B cell (primary cell): ENCODE measurements around the gene OR6B3. TPM values are rescaled to one million over a fixed set of nuclear protein-coding genes. Genes with fewer than 3 reads are reported as not detected.
"Not testable (repeated sequence)": the region's sequence is repeated elsewhere in the genome, so short reads cannot be mapped to it uniquely, and the experiment has no call there.

Experiments
- ATAC-seq: fragments of 200-7000 bp; cut with Tn5 transposase; one replicate; pipeline ENCODE4 v1.10.0; 2021; ENCODE audit warnings: low read depth, mild to moderate bottlenecking, moderate number of reproducible peaks, moderate library complexity
- CTCF ChIA-PET: fragments of 350-600 bp; sonication (Branson Sonifier 250); formaldehyde crosslinking; loops from one replicate; lab custom pipeline; 2021; ENCODE audit warnings: antibody characterized with exemption, inconsistent platforms; lab: Charles Lee
- POLR2A ChIA-PET: fragments of 350-600 bp; sonication (Branson Sonifier 250); formaldehyde crosslinking; loops from one replicate; lab custom pipeline; 2021; ENCODE audit warnings: antibody characterized with exemption; lab: Charles Lee
- DNase-seq: peaks from one replicate; pipeline ENCODE4 v3.0.0; 2013
- H2AFZ ChIP-seq: 2 replicates; pipeline ENCODE4 v1.6.1; 2012; ENCODE audit warnings: mild to moderate bottlenecking, low read depth, low read length; ENCODE audit not compliant: insufficient read depth, poor library complexity, severe bottlenecking
- H3K27ac ChIP-seq, 2 donors: 1 replicate in 1 of 2; 2 replicates in 1 of 2; pipeline ENCODE4 v1.5.1; 2012 to 2013; ENCODE audit warnings: low read length in 2 of 2, mild to moderate bottlenecking in 2 of 2, moderate library complexity in 1 of 2
- H3K27me3 ChIP-seq, 4 experiments: fragments of 200-600 bp in 1 of 4; sonication (generic) in 1 of 4; replicated peaks in 1 of 4; 1 replicate in 2 of 4; 2 replicates in 2 of 4; pipeline versions ENCODE4 v1.6.1 to v1.7.0; 2013 to 2016; ENCODE audit warnings: low read length in 3 of 4, mild to moderate bottlenecking in 2 of 4, mixed read lengths in 1 of 4, moderate library complexity in 1 of 4; ENCODE audit not compliant: insufficient read depth in 4 of 4, control insufficient read depth in 3 of 4; ENCODE audit errors: control extremely low read depth in 1 of 4
- H3K36me3 ChIP-seq, 2 experiments: replicated peaks in 1 of 2; 1 replicate in 1 of 2; 2 replicates in 1 of 2; pipeline versions ENCODE4 v1.6.1 to v1.7.1; 2013; ENCODE audit warnings: low read length in 1 of 2; ENCODE audit not compliant: insufficient read depth in 2 of 2, control insufficient read depth in 1 of 2; ENCODE audit errors: control extremely low read depth in 1 of 2, extremely low read depth in 1 of 2
- H3K4me1 ChIP-seq, 2 donors: fragments of 200-600 bp in 1 of 2; sonication (generic) in 1 of 2; 1 replicate in 1 of 2; 2 replicates in 1 of 2; pipeline versions ENCODE4 v1.5.1 to v1.6.1; 2013 to 2017; ENCODE audit warnings: low read length in 2 of 2; ENCODE audit not compliant: control insufficient read depth in 2 of 2, insufficient read depth in 2 of 2
- H3K4me2 ChIP-seq: replicated peaks from 2 replicates; pipeline ENCODE3; 2012; ENCODE audit warnings: mild to moderate bottlenecking, low read depth, low read length; ENCODE audit not compliant: poor library complexity, severe bottlenecking
- H3K4me3 ChIP-seq, 5 experiments: fragments of 200-600 bp in 1 of 5; sonication (generic) in 1 of 5; 1 replicate in 3 of 5; 2 replicates in 2 of 5; pipeline versions ENCODE4 v1.5.1 to v1.7.0; 2011 to 2016; ENCODE audit warnings: low read length in 4 of 5, mild to moderate bottlenecking in 4 of 5, low read depth in 2 of 5, control low read depth in 1 of 5, moderate library complexity in 1 of 5; ENCODE audit not compliant: insufficient read depth in 1 of 5; ENCODE audit errors: control extremely low read depth in 1 of 5, extremely low read depth in 1 of 5
- H3K79me2 ChIP-seq: fragments of 200-600 bp; sonication (generic); one replicate; pipeline ENCODE4 v1.6.0; 2016; ENCODE audit warnings: low read length; ENCODE audit not compliant: control insufficient read depth, insufficient read depth
- H3K9ac ChIP-seq: fragments of 200-600 bp; sonication (generic); 2 replicates; pipeline ENCODE4 v1.6.1; 2017; ENCODE audit warnings: mild to moderate bottlenecking, low read length, moderate library complexity
- H3K9me3 ChIP-seq, 3 donors: one replicate each; pipeline versions ENCODE4 v1.6.1 to v1.7.1; 2013; ENCODE audit warnings: low read length in 2 of 3; ENCODE audit not compliant: control insufficient read depth in 2 of 3, insufficient read depth in 1 of 3; ENCODE audit errors: control extremely low read depth in 1 of 3
- H4K20me1 ChIP-seq: 2 replicates; pipeline ENCODE4 v1.6.0; 2012; ENCODE audit warnings: mild to moderate bottlenecking, low read length; ENCODE audit not compliant: insufficient read depth, control insufficient read depth, poor library complexity, severe bottlenecking
- H3K27ac Mint-ChIP-seq: one replicate; pipeline ENCODE4 v1.8.0; 2021; ENCODE audit warnings: mixed read lengths
- H3K27me3 Mint-ChIP-seq: one replicate; pipeline ENCODE4 v1.8.0; 2021; ENCODE audit warnings: mixed read lengths
- H3K4me1 Mint-ChIP-seq: one replicate; pipeline ENCODE4 v1.8.0; 2021; ENCODE audit warnings: mixed read lengths
- H3K4me3 Mint-ChIP-seq: one replicate; pipeline ENCODE4 v1.8.0; 2021; ENCODE audit warnings: mixed read lengths
- H3K9me3 Mint-ChIP-seq: one replicate; pipeline ENCODE4 v1.8.0; 2022; ENCODE audit warnings: mixed read lengths; ENCODE audit not compliant: insufficient read depth
- EZH2 ChIP-seq: IDR thresholded peaks from 2 replicates; pipeline ENCODE4 v1.6.1; 2012; ENCODE audit warnings: borderline replicate concordance, low read depth, mild to moderate bottlenecking, moderate library complexity, low read length; ENCODE audit not compliant: insufficient read depth, poor library complexity, severe bottlenecking
- WGBS: methylation state at CpG from one replicate; pipeline ENCODE4 v1.1.5; 2013; ENCODE audit warnings: missing lambda C conversion rate; ENCODE audit not compliant: insufficient coverage; 5-methylcytosine and 5-hydroxymethylcytosine counted together
- intact Hi-C: fragments of 100-400 bp; cut with micrococcal nuclease; formaldehyde crosslinking; loops from one replicate; pipeline ENCODE4 v1.10.0; 2022
- polyA plus RNA-seq: library from polyadenylated mRNA; depleted of rRNA; stranded (reverse); fragments of >200 nt; gene quantifications from 2 replicates; pipeline ENCODE4 v1.2.3, GENCODE V29; 2012
- total RNA-seq, 2 donors: library from RNA; stranded (reverse); fragments of 120-200 nt in 1 of 2; gene quantifications; 1 replicate in 1 of 2; 2 replicates in 1 of 2; pipeline versions ENCODE4 v1.2.3 to v1.2.4, GENCODE V29; 2013 to 2022
- TF ChIP-seq, protein P1 (sequence below): fragments of 200-600 bp; IDR thresholded peaks from one replicate; pipeline ENCODE4 v1.8.0; 2022; ENCODE audit warnings: antibody characterized with exemption, mild to moderate bottlenecking

The OR6B3 gene
- total and polyA plus RNA-seq, 2 donors (not counting 1 experiment from before 2014, with no cell fraction given) = not detected

DNA sequence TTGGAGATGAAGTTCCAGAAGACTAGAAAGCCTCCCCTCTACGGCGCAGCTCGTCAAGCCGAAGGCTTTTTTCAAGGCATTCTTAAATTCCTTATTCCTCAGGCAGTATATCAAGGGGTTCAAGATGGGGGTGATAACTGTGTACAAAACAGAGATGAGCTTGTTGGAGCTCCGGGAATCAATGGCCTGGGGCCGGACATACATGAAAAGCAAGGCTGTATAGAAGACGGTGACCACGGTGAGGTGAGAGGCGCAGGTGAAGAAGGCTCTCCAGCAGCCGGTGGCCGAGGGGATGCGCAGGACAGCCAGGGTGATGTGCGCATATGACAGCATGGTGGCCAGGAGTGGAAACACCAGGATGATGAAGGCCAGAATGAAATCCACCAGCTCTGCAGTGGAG is 8.2 kb downstream of the OR6B3 start:
- no peak overlapping the region for H3K9ac ChIP-seq
- no peaks in the 10 kb centered on the region for H4K20me1 ChIP-seq
- H2AFZ ChIP-seq = no peak overlapping the region
- Mint-ChIP-seq H3K27me3 (peaks cover 44% of the 10 kb centered on the region), H3K9me3 (no peaks in the 10 kb centered on the region), H3K4me3 (no peak overlapping the region), H3K27ac (no peak overlapping the region), H3K4me1 (no peaks in the 10 kb centered on the region)
- WGBS = 94% methylated on average over 9 of the region's 13 CpGs
- H3K4me1 ChIP-seq = no peaks in the 10 kb centered on the region
- TF ChIP-seq, protein P1, sequence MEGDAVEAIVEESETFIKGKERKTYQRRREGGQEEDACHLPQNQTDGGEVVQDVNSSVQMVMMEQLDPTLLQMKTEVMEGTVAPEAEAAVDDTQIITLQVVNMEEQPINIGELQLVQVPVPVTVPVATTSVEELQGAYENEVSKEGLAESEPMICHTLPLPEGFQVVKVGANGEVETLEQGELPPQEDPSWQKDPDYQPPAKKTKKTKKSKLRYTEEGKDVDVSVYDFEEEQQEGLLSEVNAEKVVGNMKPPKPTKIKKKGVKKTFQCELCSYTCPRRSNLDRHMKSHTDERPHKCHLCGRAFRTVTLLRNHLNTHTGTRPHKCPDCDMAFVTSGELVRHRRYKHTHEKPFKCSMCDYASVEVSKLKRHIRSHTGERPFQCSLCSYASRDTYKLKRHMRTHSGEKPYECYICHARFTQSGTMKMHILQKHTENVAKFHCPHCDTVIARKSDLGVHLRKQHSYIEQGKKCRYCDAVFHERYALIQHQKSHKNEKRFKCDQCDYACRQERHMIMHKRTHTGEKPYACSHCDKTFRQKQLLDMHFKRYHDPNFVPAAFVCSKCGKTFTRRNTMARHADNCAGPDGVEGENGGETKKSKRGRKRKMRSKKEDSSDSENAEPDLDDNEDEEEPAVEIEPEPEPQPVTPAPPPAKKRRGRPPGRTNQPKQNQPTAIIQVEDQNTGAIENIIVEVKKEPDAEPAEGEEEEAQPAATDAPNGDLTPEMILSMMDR = no peak
- TF ChIP-seq EZH2 = no peak
- H3K4me3 ChIP-seq = no peak overlapping the region
- H3K36me3 ChIP-seq = no peaks in the 10 kb centered on the region
- peaks cover 0 to 6% (median 2%) of the 10 kb centered on the region in 4 experiments for H3K27me3 ChIP-seq
- ATAC-seq (no peak), DNase-seq (no peak)
- H3K9me3 ChIP-seq = no peaks in the 10 kb centered on the region
- ChIA-PET POLR2A (no interaction called here), CTCF (no interaction called here)
- no peaks in the 10 kb centered on the region for H3K79me2 ChIP-seq
- intact Hi-C loops = no loop called here
- H3K4me2 ChIP-seq = no peak overlapping the region
- no peak overlapping the region for H3K27ac ChIP-seq

DNA sequence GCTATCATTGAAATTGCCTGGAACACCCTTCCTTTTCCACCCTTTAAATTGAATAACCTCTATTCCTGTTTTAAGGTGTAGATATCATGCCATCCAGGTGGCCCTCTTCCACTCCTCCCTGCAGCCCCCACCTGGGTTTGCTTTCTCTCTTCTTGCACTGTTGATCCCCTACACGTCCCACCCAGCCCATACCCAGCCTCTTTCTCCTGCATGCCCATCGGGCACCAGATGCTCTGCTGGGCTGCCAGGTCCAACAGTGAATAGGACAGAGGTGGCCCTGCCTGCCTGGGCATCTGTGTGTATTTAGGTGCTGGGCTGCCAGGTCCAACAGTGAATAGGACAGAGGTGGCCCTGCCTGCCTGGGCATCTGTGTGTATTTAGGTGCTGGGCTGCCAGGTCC is 9.2 kb downstream of the OR6B3 start:
- CTCF ChIA-PET, H3K9me3 Mint-ChIP-seq, H3K27ac ChIP-seq, H3K4me3 ChIP-seq, H3K27ac Mint-ChIP-seq, H2AFZ ChIP-seq, H3K36me3 ChIP-seq, DNase-seq, H3K9me3 ChIP-seq, H3K9ac ChIP-seq, H3K4me3 Mint-ChIP-seq, H3K79me2 ChIP-seq, ATAC-seq, intact Hi-C loops, H3K4me1 Mint-ChIP-seq, H3K4me2 ChIP-seq, H3K4me1 ChIP-seq, POLR2A ChIA-PET, H4K20me1 ChIP-seq: not testable (repeated sequence)
- H3K27me3 Mint-ChIP-seq = peaks cover 42% of the 10 kb centered on the region
- WGBS = no CpG with 5 or more reads among the region's 2 CpGs
- H3K27me3 ChIP-seq = peaks cover 0 to 14% (median 6%) of the 10 kb centered on the region in 4 experiments
